ENCODE measurements around the gene GREB1. TPM values are rescaled to one million over a fixed set of nuclear protein-coding genes. Genes with fewer than 3 reads are reported as not detected.
"Not testable (repeated sequence)": the region's sequence is repeated elsewhere in the genome, so short reads cannot be mapped to it uniquely, and the experiment has no call there.

Gene GREB1
- total RNA-seq, 2 donors from 2014 or later: 2.4 to 13.5 TPM

DNA sequence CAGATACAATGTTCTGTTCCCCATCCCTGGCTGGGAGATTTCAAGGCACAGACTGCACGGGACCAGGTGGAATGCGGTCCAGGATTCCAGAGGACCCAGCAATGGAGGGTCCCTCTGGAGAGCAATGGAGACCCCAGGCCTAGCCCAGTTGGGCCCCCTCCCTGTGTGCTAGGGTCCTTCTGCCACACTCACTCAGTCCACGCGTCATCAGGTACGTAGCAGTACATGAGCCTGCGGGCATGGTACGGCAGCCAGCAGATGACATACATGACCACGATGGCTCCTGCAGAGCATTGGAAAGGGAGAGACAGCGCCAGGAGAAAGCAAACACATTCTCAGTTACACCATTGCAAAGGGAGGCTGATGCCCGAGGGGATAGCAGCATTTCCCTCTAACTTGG, 126.0 kb downstream of the GREB1 start:
- H3K27ac ChIP-seq: no peak overlapping the region
- DNase-seq (ENCODE audit: low spot score) (no peak), ATAC-seq (ENCODE audit: insufficient number of reproducible peaks, low FRiP score, low read depth) (no peak)
- no peak for TF ChIP-seq CTCF (IDR thresholded peaks at IDR 0.05)
- H3K9me3 ChIP-seq: no peaks in the 10 kb centered on the region
- H3K27me3 ChIP-seq (replicated peaks; ENCODE audit: insufficient read depth): no peaks in the 10 kb centered on the region
- no peak overlapping the region for H3K4me3 ChIP-seq
- H3K36me3 ChIP-seq: no peaks in the 10 kb centered on the region
- H3K4me1 ChIP-seq (ENCODE audit: control insufficient read depth in 1 of 2, low read depth in 2 of 2): no peaks in the 10 kb centered on the region

DNA sequence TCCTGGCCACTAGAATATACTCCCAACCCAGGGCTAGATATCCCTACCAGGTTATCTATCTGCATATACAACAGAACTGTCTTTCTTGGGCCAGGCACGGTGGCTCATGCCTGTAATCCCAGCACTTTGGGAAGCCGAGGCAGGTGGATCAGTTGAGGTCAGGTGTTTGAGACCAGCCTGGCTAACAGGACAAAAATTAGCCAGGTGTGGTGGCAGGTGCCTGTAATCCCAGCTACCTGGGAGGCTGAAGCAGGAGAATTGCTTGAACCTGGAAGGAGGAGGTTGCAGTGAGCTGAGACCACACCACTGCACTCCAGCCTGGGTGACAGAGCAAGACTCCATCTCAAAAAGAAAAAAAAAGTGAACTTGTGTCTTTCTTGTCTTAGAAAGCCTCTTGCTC, 126.6 kb downstream of the GREB1 start:
- not testable (repeated sequence) for H3K36me3 ChIP-seq; H3K4me3 ChIP-seq; H3K27me3 ChIP-seq (replicated peaks; ENCODE audit: insufficient read depth); DNase-seq (ENCODE audit: low spot score); H3K9me3 ChIP-seq; ATAC-seq (ENCODE audit: insufficient number of reproducible peaks, low FRiP score, low read depth); H3K4me1 ChIP-seq (ENCODE audit: control insufficient read depth in 1 of 2, low read depth in 2 of 2); H3K27ac ChIP-seq

DNA sequence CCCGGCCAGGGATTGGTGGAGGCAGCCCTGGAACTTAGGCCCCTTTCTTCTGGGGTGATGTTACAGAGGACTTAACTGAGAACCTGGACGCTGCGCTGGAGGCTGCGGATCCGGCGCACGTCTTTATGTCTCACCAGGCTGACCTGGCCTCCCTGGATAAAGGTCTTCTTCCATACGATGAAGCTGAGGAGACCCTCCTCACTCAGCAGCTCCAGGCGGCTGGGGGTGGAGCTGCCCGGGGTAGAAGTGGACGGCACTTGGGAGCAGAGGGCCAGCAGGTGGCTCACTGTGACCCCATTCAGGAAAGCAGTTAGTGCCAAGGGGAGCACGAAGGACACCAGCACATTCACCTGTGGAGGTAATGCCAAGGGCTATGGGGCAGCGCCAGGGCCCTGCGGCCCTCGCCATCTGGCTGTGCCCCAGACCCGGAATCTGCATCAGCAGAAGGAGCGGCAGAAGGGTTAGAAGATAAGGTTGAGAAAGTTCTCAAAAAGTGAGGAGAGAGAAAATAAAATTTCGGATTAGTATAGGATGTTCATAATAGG, 128.1 kb downstream of the GREB1 start:
- H3K27ac ChIP-seq: no peak overlapping the region
- no peaks in the 10 kb centered on the region for H3K4me1 ChIP-seq (ENCODE audit: control insufficient read depth in 1 of 2, low read depth in 2 of 2)
- DNase-seq (ENCODE audit: low spot score) (no peak), ATAC-seq (ENCODE audit: insufficient number of reproducible peaks, low FRiP score, low read depth) (no peak)
- no peaks in the 10 kb centered on the region for H3K27me3 ChIP-seq (replicated peaks; ENCODE audit: insufficient read depth)
- H3K36me3 ChIP-seq: no peaks in the 10 kb centered on the region
- H3K4me3 ChIP-seq: no peak overlapping the region
- TF ChIP-seq CTCF (IDR thresholded peaks at IDR 0.05): no peak
- H3K9me3 ChIP-seq: no peaks in the 10 kb centered on the region

GRCh38 chr2:11662882-11663281, 129.0 kb downstream of the GREB1 start:
- Histone ChIP-seq H3K27ac (no peak overlapping the region), H3K27me3 (replicated peaks; ENCODE audit: insufficient read depth) (no peaks in the 10 kb centered on the region), H3K9me3 (no peaks in the 10 kb centered on the region), H3K36me3 (no peaks in the 10 kb centered on the region), H3K4me1 (ENCODE audit: control insufficient read depth in 1 of 2, low read depth in 2 of 2) (no peaks in the 10 kb centered on the region), H3K4me3 (no peak overlapping the region)
- ATAC-seq (ENCODE audit: insufficient number of reproducible peaks, low FRiP score, low read depth): no peak
- no peak for TF ChIP-seq CTCF (IDR thresholded peaks at IDR 0.05)
- DNase-seq (ENCODE audit: low spot score): no peak

DNA sequence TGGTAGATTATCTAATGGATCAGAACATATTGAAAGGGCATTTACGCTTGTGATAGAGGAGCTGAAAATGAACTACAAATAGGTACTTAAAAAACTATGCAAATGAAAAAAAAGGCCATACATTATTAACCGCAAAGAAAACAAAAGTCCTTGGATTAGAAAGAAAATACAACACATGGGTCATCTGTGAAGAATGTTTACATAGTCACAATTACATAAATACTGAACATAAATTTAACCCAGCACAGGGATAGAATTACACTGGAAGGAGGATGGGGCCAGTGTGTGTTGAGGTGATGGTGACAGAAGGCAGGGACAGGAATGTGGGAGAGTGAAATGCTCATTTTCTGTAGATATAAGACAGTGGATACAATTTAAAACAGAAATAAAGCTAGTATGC, 129.6 kb downstream of the GREB1 start:
- Histone ChIP-seq H3K4me3 (no peak overlapping the region), H3K27ac (no peak overlapping the region), H3K4me1 (ENCODE audit: control insufficient read depth in 1 of 2, low read depth in 2 of 2) (no peaks in the 10 kb centered on the region), H3K9me3 (no peaks in the 10 kb centered on the region), H3K36me3 (no peaks in the 10 kb centered on the region), H3K27me3 (replicated peaks; ENCODE audit: insufficient read depth) (no peaks in the 10 kb centered on the region)
- DNase-seq (ENCODE audit: low spot score) (no peak), ATAC-seq (ENCODE audit: insufficient number of reproducible peaks, low FRiP score, low read depth) (no peak)
- TF ChIP-seq CTCF (IDR thresholded peaks at IDR 0.05): no peak

DNA sequence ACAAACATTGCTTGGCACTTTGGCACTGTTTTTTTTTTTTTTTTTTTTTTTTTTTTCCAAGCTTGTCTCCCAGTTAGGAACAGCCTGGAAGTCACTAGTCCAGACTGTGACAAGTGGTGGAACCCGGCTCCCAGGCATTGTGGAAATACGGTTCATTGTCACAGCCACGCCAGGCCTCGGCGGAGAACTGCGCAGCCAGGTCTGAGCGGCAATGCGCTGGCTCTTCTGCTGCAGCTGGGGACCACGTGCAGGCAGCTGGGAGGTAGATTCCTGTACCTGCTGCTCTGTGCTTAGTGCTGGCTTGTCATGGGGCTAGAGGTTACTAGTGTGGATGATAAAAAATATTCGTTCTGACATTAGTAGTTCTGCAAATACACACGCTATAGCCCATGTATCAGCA, 131.2 kb downstream of the GREB1 start:
- no peak for TF ChIP-seq CTCF (IDR thresholded peaks at IDR 0.05)
- Histone ChIP-seq H3K4me3 (no peak overlapping the region), H3K9me3 (no peaks in the 10 kb centered on the region), H3K4me1 (ENCODE audit: control insufficient read depth in 1 of 2, low read depth in 2 of 2) (peaks cover 0 to 6% of the 10 kb centered on the region in 2 donors), H3K27ac (no peak overlapping the region), H3K36me3 (no peaks in the 10 kb centered on the region), H3K27me3 (replicated peaks; ENCODE audit: insufficient read depth) (no peaks in the 10 kb centered on the region)
- ATAC-seq (ENCODE audit: insufficient number of reproducible peaks, low FRiP score, low read depth) (no peak), DNase-seq (ENCODE audit: low spot score) (no peak)

Measured in thoracic aorta (tissue), 2 donors.